DMS153 (cell line): ENCODE data around the gene KRT13.
"Not testable (repeated sequence)": the region's sequence is repeated elsewhere in the genome, so short reads cannot be mapped to it uniquely, and the experiment has no call there.

ENCODE experiments used
- DNase-seq: peaks from one replicate; lab custom pipeline; 2025; lab: John Stamatoyannopoulos, UW

Gene KRT13

GRCh38 chr17:41505007-41505808 lies at the start of gene KRT13:
Gene KRT13 (minus strand): TSS chr17:41505612. CDS start chr17:41505550, 62 bp downstream.
- no peak for DNase-seq

- DNase-seq, result no peak
Observed at GRCh38 chr17:41553987-41554680, 48.7 kb upstream of the KRT13 start.

DNA sequence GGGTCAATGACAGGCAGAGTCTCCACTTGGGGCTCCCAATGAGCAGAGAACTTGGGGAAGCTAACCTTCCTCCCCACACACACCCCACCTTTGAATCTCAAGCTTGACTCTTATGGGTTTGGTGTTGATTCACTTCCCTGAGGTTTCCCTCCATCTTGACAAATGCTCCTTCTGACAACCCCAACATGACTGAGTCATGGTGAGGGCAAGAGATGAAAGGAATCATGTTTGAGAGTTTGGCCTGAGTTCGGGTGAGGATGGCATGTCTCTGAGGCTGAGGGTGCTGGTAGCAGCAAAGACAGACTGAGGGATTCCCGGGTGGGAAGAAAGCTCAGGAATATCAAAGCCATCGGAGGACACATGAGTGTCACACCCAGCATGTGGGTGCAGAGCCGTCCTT lies 47.8 kb upstream of the KRT13 start:
- DNase-seq, result no peak

DNA sequence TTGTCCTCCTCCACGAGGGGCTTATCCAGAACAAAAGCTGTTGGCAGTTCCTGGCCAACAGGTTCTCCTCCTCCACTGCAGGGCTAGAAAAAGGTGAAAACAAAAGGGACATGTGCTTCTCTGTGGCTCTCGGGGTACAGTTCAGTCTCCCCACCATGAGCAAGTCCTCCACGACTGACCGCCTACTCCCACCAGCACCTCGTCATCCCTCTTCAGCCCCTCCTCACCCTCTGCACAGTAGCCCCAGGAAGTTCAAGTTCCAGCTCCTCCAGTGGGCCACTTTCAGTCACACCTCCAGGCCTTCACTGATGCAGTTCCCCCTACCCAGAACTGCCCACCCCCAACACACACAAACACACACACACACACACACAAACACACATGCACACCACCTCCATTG lies 47.0 kb upstream of the KRT13 start:
- DNase-seq, result no peak

DNA sequence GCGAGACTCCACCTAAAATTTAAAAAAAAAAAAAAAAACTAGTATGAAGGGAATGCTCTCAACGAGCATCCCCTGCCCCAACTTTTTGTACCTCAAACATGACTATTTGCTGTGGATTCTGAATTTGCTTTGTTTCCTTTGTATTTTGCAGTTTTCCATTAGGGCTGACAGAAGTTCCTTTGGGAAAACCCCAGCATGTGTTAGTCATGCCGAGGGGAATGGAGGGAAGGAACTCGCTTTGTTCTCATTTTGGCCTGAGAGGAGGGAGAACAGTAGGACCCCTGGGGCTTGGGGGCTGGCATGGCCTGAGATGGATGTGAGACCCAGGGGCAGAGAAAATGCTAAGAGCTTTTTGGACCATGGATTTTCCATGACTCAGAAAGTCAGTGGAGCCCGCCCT lies 46.0 kb upstream of the KRT13 start:
- no peak for DNase-seq

GRCh38 chr17:41549596-41550039 lies 44.2 kb upstream of the KRT13 start:
- no peak for DNase-seq

- peak; percentile 85 for DNase-seq
Observed at GRCh38 chr17:41548844-41549595, 43.6 kb upstream of the KRT13 start.

DNA sequence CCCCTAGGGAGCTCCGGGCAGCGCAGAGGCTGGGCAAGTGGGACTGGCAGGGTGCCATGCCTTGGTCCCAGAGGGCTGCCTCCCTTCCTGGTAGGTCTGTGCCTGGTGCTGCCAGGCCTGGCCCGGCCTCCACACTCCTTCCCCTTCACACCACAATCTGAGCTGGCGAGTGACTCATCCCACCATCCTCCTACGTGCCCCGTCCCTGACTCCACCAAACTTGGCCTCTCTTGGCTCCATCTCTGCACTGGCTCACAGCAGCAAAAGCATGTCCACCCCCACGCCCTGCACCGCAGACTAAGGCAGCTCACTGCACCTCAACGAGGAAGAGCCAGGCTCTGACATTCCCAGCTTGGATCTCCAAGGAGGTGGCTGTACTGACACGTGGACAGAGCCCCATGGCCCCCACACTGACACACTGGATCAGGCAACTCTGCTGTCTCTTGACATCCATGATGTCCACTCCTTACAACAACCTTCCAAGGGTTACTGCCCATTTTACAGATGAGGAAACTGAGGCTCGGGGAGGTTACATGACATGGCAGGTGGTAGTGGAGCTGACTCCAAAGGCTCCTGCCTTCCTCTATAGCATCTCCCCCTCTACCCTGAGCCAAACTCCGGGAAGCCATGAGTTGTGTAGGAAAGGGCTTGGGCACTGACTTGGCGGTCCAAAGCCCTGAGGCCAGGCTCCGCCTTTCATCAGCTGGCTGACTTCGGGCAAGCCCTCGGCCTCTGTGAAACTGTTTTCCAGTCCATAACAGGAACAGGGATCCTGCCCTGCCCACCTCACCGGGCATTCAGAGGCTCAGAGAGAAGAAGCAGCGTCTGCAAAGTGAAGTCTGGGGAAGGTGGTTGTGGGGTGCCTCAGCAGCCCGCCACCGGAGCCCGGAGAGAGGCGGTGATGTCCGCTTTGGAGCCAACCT lies 42.8 kb upstream of the KRT13 start:
- peak; percentile 53 for DNase-seq

DNA sequence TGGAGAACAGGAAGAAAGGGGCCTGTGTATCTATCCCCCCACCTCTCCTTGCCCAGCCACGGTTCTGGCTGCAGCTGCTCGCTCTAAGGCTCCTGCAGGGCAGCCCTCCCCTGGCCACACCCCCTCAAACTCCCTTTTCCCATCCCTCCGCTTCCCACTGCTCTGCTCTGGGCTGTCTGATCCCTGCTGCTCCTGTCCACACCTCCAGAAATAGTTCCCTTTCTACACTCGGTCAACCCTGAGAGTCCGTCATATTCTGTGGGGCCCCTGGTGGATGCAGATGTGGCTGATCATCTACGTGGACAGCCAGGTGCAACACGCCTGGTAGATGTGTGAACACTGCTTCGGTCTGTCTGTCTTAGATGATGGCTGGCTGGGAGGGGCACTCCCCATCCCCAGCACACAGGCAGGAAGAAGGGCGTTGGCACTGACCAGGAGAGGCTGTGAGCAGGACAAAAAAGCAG lies 42.0 kb upstream of the KRT13 start:
- peak; percentile 43 for DNase-seq

DNA sequence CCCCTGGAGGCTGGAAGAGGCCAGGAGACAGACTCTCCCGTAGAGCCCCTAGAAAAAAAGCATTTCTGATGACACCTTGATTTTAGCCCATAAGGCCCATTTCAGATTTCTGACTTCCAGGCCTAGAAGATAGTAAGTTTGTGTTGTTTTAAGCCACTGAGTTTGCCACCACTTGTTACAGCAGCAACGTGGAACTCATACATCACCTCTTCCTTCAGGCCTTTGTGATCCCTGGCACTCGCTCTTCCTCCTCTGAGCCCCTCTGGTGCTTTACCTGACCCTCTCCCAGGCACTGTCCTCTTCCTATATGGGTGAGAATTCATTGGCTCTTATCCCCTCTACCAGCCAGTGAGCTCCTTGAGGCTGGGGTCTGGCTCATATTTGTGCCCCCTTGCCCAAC lies 41.4 kb upstream of the KRT13 start:
- no peak for DNase-seq

GRCh38 chr17:41545829-41546410 lies 40.5 kb upstream of the KRT13 start:
- no peak for DNase-seq

GRCh38 chr17:41544935-41545334 lies 39.5 kb upstream of the KRT13 start:
- no peak for DNase-seq

DNA sequence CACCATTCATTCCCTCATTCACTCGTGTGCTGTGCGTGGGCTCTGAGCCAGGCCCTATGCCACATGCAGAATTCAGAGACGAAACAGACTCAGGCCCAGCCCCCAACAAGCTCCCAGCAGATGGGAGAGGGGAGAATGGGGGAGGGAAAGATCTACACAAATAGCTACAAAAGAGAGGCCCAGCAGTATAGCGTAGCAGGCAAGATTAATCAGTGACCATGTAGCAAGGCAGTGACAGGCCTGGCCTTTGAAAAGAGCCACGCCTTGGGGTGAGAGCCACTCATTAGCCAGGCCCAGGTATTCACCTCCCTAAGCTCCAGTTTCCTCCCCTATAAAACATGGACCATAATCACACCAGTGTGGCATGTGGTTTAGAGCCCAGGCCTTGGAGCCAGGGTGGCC lies 39.1 kb upstream of the KRT13 start:
- DNase-seq, result peak; percentile 71

GRCh38 chr17:41542786-41543185 lies 37.4 kb upstream of the KRT13 start:
- not testable (repeated sequence) for DNase-seq

DNA sequence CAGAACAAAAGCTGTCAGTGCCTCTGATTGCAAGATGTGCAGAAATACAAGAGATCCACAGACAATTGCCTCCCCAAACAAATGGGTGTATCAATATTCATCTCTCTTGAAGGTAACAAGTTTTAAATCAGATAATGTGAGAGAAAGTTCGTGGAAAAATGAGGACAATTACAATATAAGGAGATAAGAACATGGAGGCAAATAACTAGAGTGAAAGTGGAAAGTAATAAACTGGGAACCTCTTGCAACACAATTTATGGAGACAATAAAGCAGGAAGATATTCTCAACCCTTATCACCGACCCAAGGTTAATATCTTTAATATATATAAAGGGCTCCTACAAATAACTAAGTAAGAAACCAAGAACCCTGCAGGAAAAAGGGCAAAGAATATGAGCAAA lies 36.9 kb upstream of the KRT13 start:
- DNase-seq, result no peak

DNA sequence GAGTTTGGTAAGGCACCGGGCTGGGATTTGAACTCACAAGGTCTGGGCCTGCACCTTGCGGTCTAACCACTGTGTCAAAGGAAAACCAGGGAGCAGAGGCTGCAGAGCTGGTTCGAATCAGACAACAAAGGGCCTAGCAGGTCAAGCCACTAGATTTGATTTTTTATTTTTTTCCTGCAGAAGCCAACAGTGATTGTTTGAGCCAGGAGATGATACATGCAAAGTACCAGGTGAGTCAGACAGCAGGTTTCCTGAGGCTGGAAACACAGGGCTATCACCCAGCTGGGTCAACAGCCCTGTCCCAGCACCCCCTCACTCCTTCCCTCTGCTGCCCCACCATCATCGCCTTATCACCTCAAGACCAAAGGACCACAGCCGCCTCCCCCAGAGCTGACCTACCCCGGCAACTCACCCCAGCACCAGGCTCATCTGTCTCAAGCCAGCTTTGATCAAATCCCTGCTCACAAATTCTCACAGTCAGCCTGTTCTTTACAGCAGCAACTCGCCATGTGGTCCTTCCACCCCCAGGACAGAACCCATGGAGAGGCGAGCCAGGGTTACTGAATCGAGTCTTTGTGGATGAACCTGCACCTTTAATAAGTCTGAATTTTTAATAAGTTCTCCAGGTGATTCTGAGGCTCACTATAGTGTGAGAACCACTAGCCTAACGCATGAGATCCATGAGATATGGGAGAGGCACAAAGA lies 35.7 kb upstream of the KRT13 start:
- no peak for DNase-seq

- DNase-seq, result peak; percentile 91
Observed at GRCh38 chr17:41539979-41540701, 34.7 kb upstream of the KRT13 start.

GRCh38 chr17:41539071-41539492 lies 33.7 kb upstream of the KRT13 start:
- no peak for DNase-seq

- no peak for DNase-seq
Observed at GRCh38 chr17:41538565-41538991, 33.2 kb upstream of the KRT13 start.

DNA sequence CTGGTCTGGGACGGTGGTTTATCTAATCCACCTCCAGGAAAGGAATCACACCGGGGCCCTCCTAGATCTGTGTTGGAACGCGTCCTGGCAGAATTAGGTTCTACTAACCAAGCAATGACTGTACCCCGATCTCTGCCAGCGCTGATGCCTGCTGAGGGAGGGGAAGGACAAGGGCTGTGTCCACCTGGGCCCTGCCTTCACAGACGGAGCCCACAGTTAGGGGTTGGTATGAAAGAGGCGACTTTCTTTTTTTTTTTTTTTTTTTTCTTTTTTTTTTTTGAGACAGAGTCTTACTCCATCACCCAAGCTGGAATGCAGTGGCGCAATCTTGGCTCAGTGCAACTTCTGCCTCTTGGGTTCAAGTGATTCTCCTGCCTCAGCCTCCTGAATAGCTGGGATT lies 32.6 kb upstream of the KRT13 start:
- DNase-seq, result no peak
